Measurements from ENCODE around the gene VHLL.

The VHLL gene

GRCh38 chr1:156253634-156254033 is 45.5 kb downstream of the VHLL start:
- no peak for DNase-seq (ENCODE audit: low spot score)

- no peak for DNase-seq (ENCODE audit: low spot score)
Observed at GRCh38 chr1:156251527-156251926, 47.6 kb downstream of the VHLL start.

- DNase-seq (ENCODE audit: low spot score), result no peak
Observed at GRCh38 chr1:156249593-156249992, 49.5 kb downstream of the VHLL start.

Measured in HuH-7.5 (cell line).